Upper lobe of left lung (tissue), 6 donors: ENCODE results near the gene TRAPPC5. TPM values are rescaled to one million over a fixed set of nuclear protein-coding genes. Genes with fewer than 3 reads are reported as not detected.

Experiments
- ATAC-seq, 2 donors: fragments of 200-7000 bp; cut with Tn5 transposase; one replicate each; pipeline ENCODE4 v1.9.1; 2022; ENCODE audit warnings: mild to moderate bottlenecking in 2 of 2, moderate library complexity in 2 of 2; ENCODE audit not compliant: low FRiP score in 2 of 2
- DNase-seq, 2 donors: peaks; one replicate each; pipeline ENCODE4 v3.0.0-alpha.2; 2019 to 2020
- H3K27ac ChIP-seq, 4 donors: fragments of 200-600 bp; sonication (generic); one replicate each; pipeline ENCODE4 v1.5.1; 2016 to 2019
- H3K27me3 ChIP-seq, 4 donors: fragments of 200-600 bp; sonication (generic); one replicate each; pipeline ENCODE4 v1.5.1; 2017 to 2019
- H3K36me3 ChIP-seq, 4 donors: fragments of 200-600 bp; sonication (generic); one replicate each; pipeline ENCODE4 v1.5.1; 2016 to 2019
- H3K4me1 ChIP-seq, 4 donors: fragments of 200-600 bp; sonication (generic); one replicate each; pipeline ENCODE4 v1.5.1; 2018 to 2019
- H3K4me3 ChIP-seq, 4 donors: fragments of 200-600 bp; sonication (generic); one replicate each; pipeline ENCODE4 v1.5.1; 2017 to 2019; ENCODE audit warnings: mild to moderate bottlenecking in 2 of 4, moderate library complexity in 1 of 4
- H3K9me3 ChIP-seq, 4 donors: fragments of 200-600 bp; sonication (generic); one replicate each; pipeline ENCODE4 v1.5.1; 2018 to 2019
- EP300 ChIP-seq, 4 donors: sonication (generic); formaldehyde crosslinking; IDR thresholded peaks; one replicate each; pipeline ENCODE4 v1.5.1; 2017; ENCODE audit warnings: antibody characterized with exemption in 4 of 4, control low read depth in 2 of 4
- POLR2A ChIP-seq, 4 donors: fragments of 450-650 bp; IDR thresholded peaks; one replicate each; pipeline ENCODE4 v1.5.1; 2016 to 2017; ENCODE audit warnings: antibody characterized with exemption in 4 of 4, mild to moderate bottlenecking in 2 of 4
- POLR2AphosphoS5 ChIP-seq, 2 donors: sonication (generic); formaldehyde crosslinking; IDR thresholded peaks; one replicate each; pipeline ENCODE4 v1.5.1; 2017; ENCODE audit warnings: antibody characterized with exemption in 2 of 2
- WGBS, 2 donors: methylation state at CpG; one replicate each; pipeline ENCODE4 v1.1.5; 2017 to 2018; 5-methylcytosine and 5-hydroxymethylcytosine counted together
- total RNA-seq, 6 donors: library from RNA; depleted of rRNA in 4 of 6; stranded (reverse); fragments of >200 nt in 4 of 6; gene quantifications; one replicate each; pipeline versions ENCODE4 v1.1.0 to v1.2.1, GENCODE V29; 2016 to 2021
- TF ChIP-seq, protein P1 (sequence below), 6 experiments: fragments of 450-650 bp in 4 of 6; fragments of 200-600 bp in 2 of 6; sonication (generic) in 2 of 6; IDR thresholded peaks; one replicate each; pipeline ENCODE4 v1.5.1; 2016 to 2019; ENCODE audit warnings: antibody characterized with exemption in 6 of 6
- donor health status: DM: no; HTN: no; CAD: no; lungs with moderate emphysema.
- donor health status: DM: no; HTN: yes; CAD: no; lungs with severe emphysema.

The TRAPPC5 gene
- total RNA-seq, 6 donors from 2014 or later, result 33.9 to 105 (median 52.0) TPM

DNA sequence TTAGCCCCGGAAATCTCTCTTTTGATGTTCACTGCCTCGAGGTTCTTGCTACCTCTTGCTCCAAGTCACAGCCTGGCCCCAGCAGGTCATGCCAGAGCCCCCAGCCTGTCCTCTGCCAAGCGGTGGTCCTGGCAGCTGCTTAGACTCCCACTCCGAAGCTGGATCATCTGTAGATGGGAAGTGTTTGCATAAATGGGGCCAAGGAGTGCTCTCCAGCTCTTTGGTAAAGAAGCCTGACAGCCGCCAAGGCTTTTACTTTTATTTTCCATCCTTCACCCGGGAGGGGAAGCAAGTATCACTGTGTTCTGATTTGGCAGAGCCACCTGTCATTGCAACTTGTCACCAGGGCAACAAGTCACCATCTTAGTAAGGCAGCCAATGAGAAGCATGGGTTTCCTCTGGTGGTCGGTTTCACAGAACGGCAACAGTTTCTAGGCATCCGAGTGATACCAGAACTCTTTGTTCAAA is 22.4 kb upstream of the TRAPPC5 start:
- peak in 1 of 2 donors; percentile 67 for DNase-seq
- TF ChIP-seq, protein P1, sequence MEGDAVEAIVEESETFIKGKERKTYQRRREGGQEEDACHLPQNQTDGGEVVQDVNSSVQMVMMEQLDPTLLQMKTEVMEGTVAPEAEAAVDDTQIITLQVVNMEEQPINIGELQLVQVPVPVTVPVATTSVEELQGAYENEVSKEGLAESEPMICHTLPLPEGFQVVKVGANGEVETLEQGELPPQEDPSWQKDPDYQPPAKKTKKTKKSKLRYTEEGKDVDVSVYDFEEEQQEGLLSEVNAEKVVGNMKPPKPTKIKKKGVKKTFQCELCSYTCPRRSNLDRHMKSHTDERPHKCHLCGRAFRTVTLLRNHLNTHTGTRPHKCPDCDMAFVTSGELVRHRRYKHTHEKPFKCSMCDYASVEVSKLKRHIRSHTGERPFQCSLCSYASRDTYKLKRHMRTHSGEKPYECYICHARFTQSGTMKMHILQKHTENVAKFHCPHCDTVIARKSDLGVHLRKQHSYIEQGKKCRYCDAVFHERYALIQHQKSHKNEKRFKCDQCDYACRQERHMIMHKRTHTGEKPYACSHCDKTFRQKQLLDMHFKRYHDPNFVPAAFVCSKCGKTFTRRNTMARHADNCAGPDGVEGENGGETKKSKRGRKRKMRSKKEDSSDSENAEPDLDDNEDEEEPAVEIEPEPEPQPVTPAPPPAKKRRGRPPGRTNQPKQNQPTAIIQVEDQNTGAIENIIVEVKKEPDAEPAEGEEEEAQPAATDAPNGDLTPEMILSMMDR (IDR thresholded peaks at IDR 0.05), result no peak
- TF ChIP-seq POLR2A (IDR thresholded peaks at IDR 0.05), result peak in 1 of 4 donors; percentile 10
- Histone ChIP-seq H3K4me1 (peaks cover 0 to 18% (median 11%) of the 10 kb centered on the region in 4 donors), H3K27me3 (no peaks in the 10 kb centered on the region), H3K27ac (peak overlapping the region; percentile 72 to 88 (median 85)), H3K9me3 (no peaks in the 10 kb centered on the region), H3K4me3 (no peak overlapping the region), H3K36me3 (no peaks in the 10 kb centered on the region)
- ATAC-seq, result peak; percentile 45 to 56
- 18 to 25% methylated on average over 8 to 9 of the region's 9 CpGs for WGBS, 2 donors

DNA sequence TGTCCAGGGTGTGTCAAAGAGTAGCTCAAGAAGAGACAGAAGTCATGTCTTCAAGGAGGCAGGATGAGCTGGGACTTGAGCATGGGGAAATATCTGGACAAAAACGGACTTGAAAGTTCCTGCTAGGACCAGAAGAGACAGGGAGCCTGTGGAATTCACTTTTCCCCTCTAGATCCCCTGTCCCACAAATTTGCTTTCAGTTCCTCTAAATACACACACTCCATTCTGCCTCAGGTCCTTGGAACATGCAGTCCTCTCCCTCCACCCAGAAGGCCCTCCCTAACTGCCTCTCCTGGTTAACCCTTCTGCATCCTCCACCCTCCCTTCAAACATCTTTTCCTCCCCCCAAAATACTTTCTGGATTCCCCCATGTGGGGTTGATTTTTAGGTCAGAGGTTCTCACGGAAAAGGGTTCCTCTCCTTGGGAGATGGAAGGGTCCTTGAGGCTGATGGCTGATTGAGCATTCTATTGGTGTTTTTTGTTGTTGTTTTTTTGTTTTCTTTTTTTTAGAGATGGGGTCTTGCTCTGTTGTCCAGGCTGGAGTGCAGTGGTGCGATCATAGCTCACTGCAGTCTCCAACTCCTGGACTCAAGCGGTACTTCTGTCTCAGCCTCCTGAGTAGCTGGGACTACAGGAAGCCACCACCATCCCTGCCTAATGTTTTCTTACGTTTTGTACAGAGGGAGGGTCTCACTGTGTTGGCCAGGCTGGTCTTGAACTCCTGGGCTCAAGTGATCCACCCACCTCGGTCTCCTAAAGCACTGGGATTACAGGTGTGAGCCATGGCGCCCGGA is 18.7 kb upstream of the TRAPPC5 start:
- TF ChIP-seq EP300 (IDR thresholded peaks at IDR 0.05) (no peak), POLR2A (IDR thresholded peaks at IDR 0.05) (no peak), POLR2AphosphoS5 (IDR thresholded peaks at IDR 0.05) (no peak)
- TF ChIP-seq, protein P1 (IDR thresholded peaks at IDR 0.05), result no peak
- DNase-seq, result no peak
- Histone ChIP-seq H3K4me3 (no peak overlapping the region), H3K27me3 (no peaks in the 10 kb centered on the region), H3K9me3 (no peaks in the 10 kb centered on the region), H3K4me1 (peaks cover 0 to 18% (median 9%) of the 10 kb centered on the region in 4 donors), H3K36me3 (no peaks in the 10 kb centered on the region), H3K27ac (no peak overlapping the region)
- ATAC-seq, result no peak
- WGBS, 2 donors, result 77 to 84% methylated on average over 8 of the region's 8 CpGs

DNA sequence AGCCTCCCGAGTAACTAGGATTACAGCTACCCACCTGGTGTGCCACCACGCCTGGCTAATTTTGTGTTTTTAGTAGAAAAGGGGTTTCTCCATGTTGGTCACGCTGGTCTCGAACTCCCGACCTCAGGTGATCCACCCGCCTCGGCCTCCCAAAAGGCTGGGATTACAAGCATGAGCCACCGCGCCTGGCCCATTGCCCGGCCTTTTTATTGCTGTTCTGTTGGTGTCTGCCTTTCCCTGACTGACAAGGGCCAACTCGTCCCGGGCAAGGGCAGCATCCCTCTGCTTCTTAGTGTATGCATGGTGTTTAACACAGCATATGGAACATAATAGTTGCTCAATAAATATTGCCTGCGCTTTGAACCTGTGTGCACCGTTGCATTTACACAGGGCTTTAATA is 18.0 kb upstream of the TRAPPC5 start:
- WGBS, 2 donors, result 87 to 92% methylated on average over 14 of the region's 14 CpGs
- H3K27me3 ChIP-seq, result no peaks in the 10 kb centered on the region

DNA sequence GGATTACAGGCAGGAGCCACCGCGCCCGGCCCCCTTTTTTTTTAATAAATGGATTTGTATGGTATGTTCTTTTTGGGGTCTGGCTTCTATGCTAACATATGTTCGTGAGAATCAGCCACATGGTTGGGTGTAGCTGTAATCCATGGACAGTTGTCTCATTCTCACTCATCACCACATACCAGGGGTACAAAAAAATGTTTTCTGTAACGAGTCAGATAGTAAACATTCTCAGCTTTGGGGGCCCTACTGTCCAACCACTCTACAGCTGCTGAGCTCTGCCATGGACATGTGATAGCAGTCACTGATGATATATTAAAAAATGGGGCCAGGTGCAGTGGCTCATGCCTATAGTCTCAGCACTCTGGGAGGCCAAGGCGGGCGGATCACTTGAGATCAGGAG is 16.9 kb upstream of the TRAPPC5 start:
- WGBS, 2 donors, result 83 to 85% methylated on average over 7 of the region's 7 CpGs
- Histone ChIP-seq H3K9me3 (no peaks in the 10 kb centered on the region), H3K27ac (no peak overlapping the region), H3K4me1 (peaks cover 0 to 6% (median under 1%) of the 10 kb centered on the region in 4 donors), H3K36me3 (no peaks in the 10 kb centered on the region), H3K4me3 (no peak overlapping the region), H3K27me3 (no peaks in the 10 kb centered on the region)
- no peak for TF ChIP-seq POLR2AphosphoS5 (IDR thresholded peaks at IDR 0.05)
- no peak for TF ChIP-seq POLR2A (IDR thresholded peaks at IDR 0.05)
- TF ChIP-seq EP300 (IDR thresholded peaks at IDR 0.05), result no peak
- TF ChIP-seq, protein P1 (IDR thresholded peaks at IDR 0.05), result no peak
- ATAC-seq, result no peak
- no peak for DNase-seq

More for the DNA sequence above, 18.0 kb upstream of the TRAPPC5 start:
- DNase-seq (no peak), ATAC-seq (no peak)
- Histone ChIP-seq H3K4me3 (no peak overlapping the region), H3K36me3 (no peaks in the 10 kb centered on the region), H3K9me3 (no peaks in the 10 kb centered on the region), H3K27ac (no peak overlapping the region), H3K4me1 (peaks cover 0 to 13% (median 7%) of the 10 kb centered on the region in 4 donors)
- TF ChIP-seq EP300 (IDR thresholded peaks at IDR 0.05), result no peak
- TF ChIP-seq POLR2A (IDR thresholded peaks at IDR 0.05), result no peak
- TF ChIP-seq, protein P1 (IDR thresholded peaks at IDR 0.05), result no peak
- no peak for TF ChIP-seq POLR2AphosphoS5 (IDR thresholded peaks at IDR 0.05)
